Heart right ventricle (tissue), 16 donors: ENCODE results near the gene GPI. TPM values are rescaled to one million over a fixed set of nuclear protein-coding genes. Genes with fewer than 3 reads are reported as not detected.

Experiments used
- ATAC-seq, 8 donors: fragments of 200-7000 bp; cut with Tn5 transposase; one replicate each; pipeline ENCODE4 v1.9.1; 2020; ENCODE audit warnings: mild to moderate bottlenecking in 8 of 8, moderate library complexity in 8 of 8, moderate number of reproducible peaks in 1 of 8
- DNase-seq, 2 donors: peaks; one replicate each; pipeline ENCODE4 v3.0.0-alpha.2; 2020
- H3K27ac ChIP-seq, 10 donors: fragments of 200-600 bp; sonication (generic) in 2 of 10; one replicate each; pipeline versions ENCODE4 v1.5.0 to v1.8.0; 2020 to 2022; ENCODE audit warnings: mild to moderate bottlenecking in 3 of 10
- H3K27me3 ChIP-seq, 7 donors: fragments of 200-600 bp; one replicate each; pipeline ENCODE4 v1.8.0; 2021 to 2022; ENCODE audit warnings: mild to moderate bottlenecking in 2 of 7
- H3K36me3 ChIP-seq, 9 donors: fragments of 200-600 bp; sonication (generic) in 1 of 9; one replicate each; pipeline versions ENCODE4 v1.5.0 to v1.8.0; 2020 to 2022; ENCODE audit warnings: mild to moderate bottlenecking in 2 of 9
- H3K4me1 ChIP-seq, 9 donors: fragments of 200-600 bp; sonication (generic) in 1 of 9; one replicate each; pipeline versions ENCODE4 v1.5.0 to v1.8.0; 2020 to 2022; ENCODE audit warnings: mild to moderate bottlenecking in 4 of 9
- H3K4me3 ChIP-seq, 10 donors: fragments of 200-600 bp; sonication (generic) in 2 of 10; one replicate each; pipeline versions ENCODE4 v1.5.0 to v1.8.0; 2020 to 2022; ENCODE audit warnings: mild to moderate bottlenecking in 7 of 10, moderate library complexity in 2 of 10
- H3K9me3 ChIP-seq, 11 donors: fragments of 200-600 bp in 10 of 11; sonication (generic) in 2 of 11; one replicate each; pipeline versions ENCODE4 v1.5.0 to v1.8.0; 2013 to 2022; ENCODE audit warnings: mild to moderate bottlenecking in 2 of 11, control low read depth in 1 of 11, moderate library complexity in 1 of 11
- CTCF ChIP-seq, 9 donors: fragments of 200-600 bp; sonication (generic) in 2 of 9; IDR thresholded peaks; one replicate each; pipeline versions ENCODE4 v1.5.0 to v1.8.0; 2021 to 2022; ENCODE audit warnings: antibody characterized with exemption in 9 of 9, mild to moderate bottlenecking in 5 of 9, moderate library complexity in 1 of 9
- WGBS, 2 donors: extraction: QIAGEN DNeasy Blood & Tissue Kit; methylation state at CpG; one replicate each; pipeline ENCODE4 v1.1.7; 2013; ENCODE audit warnings: inconsistent platforms in 1 of 2; 5-methylcytosine and 5-hydroxymethylcytosine counted together
- intact Hi-C, 10 donors: fragments of 100-400 bp; cut with DNase I; formaldehyde crosslinking; loops; one replicate each; pipeline versions ENCODE4 v1.11.1 to v1.14.2; 2022
- polyA plus RNA-seq, 2 donors: library from polyadenylated mRNA; stranded (reverse); fragments of 200-250 nt; gene quantifications; one replicate each; pipeline ENCODE4 v1.2.3, GENCODE V29; 2013
- total RNA-seq, 10 donors: library from RNA; stranded (reverse); fragmentation: NEBNext Ultra II Directional in 3 of 10; extraction: Animal tissue kit (Norgen Biotek cat#: 25700) in 3 of 10; gene quantifications; one replicate each; pipeline versions ENCODE4 v1.2.1 to v1.2.4, GENCODE V29; 2021 to 2023
- donor health status: Arrhythmogenic right ventricular cardiomyopathy.
- donor health status: ischemic (EF 13 %, LVEDD 7.1; RV severe dilation, severe dysfunction).
- donor health status: healthy with polysubstance abuse.
- donor health status: DM: no; HTN: yes; CAD: no.
- donor health status: DM: no; HTN: no; CAD: no.
- donor health status: ischemic (EF 25% LVEDD 6.9; RV normal size, moderate dysfunction).
- donor health status: ischemic (EF 25% LVEDD 5.7; RV mildly dilated, moderate dysfunction).
- donor health status: healthy.
- donor health status: DM: yes; HTN: yes; CAD: no.
- donor health status: Ischemic cardiomyopathy.
- donor health status: ischemic (EF 35%, LVEDD 5.7; RV mildly dilated, moderate dysfunction).
- donor health status: nonischemic (EF 11% LVEDD 7.7; RV severe dilation, severe dysfunction).
- donor health status: DM: yes; HTN: yes; CAD: no.
- donor health status: PGD.
- donor health status: ischemic (EF 29% LVEDD 5.4; RV normal size, mild dysfunction).
- donor health status: nonischemic (EF 23%, LVEDD 6.1; RV moderate dilation, normal function).

Gene GPI
- total and polyA plus RNA-seq, 12 donors: 178 to 711 (median 558) TPM

DNA sequence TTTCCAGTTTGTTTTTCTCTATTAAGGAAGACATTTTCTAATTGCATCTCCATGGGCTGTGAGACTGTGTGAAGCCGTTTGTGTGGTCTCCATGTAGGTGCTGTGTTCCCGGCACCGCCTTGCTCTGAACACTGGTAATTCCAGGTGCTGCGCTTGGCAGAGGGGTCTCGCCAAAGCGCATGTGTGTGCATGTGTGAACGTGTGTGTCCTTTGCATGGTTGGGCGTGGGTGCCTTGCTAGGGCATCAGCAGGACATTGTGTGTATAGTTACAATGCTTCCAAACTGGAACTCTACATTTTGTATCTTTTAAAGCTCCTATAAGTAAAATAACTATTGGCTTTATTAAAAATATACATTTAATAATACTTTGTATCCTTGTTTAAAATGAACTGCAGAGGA, 9.8 kb upstream of the GPI start:
- no peak for ATAC-seq
- Histone ChIP-seq H3K9me3 (no peaks in the 10 kb centered on the region), H3K27me3 (no peaks in the 10 kb centered on the region), H3K27ac (no peak overlapping the region), H3K36me3 (peaks cover 0 to 59% (median 30%) of the 10 kb centered on the region in 9 donors), H3K4me3 (no peak overlapping the region), H3K4me1 (peaks cover 4 to 19% (median 13%) of the 10 kb centered on the region in 9 donors)
- intact Hi-C loops: loop anchor here in 1 of 10 donors (10.0 kb wide), 1 partner anchor 960 kb away; no protein-coding TSS in a partner anchor
- no peak for TF ChIP-seq CTCF (IDR thresholded peaks at IDR 0.05)
- WGBS, 2 donors: 95% methylated on average over 8 of the region's 8 CpGs
- DNase-seq: no peak

DNA sequence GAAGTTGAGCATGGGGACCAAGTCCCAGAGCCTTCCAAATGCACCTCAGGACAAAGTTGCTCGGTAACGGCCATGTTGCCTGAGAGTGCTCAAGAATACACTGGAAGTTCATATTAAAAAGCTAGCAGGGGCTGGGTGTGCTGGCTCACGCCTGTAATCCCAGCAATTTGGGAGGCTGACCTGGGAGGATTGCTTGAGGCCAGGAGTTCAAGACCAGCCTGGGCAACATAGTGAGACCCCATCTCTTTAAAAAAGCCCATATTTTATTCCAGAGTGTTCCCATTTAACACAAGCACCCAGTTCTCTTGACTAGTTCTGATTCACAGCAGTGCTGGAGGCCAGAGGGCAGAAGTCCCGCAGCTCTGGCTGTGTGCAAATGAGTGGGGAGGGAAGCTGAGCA, 8.1 kb upstream of the GPI start:
- Histone ChIP-seq H3K4me3 (no peak overlapping the region), H3K9me3 (no peaks in the 10 kb centered on the region), H3K36me3 (peaks cover 0 to 42% (median 24%) of the 10 kb centered on the region in 9 donors), H3K4me1 (peaks cover 4 to 19% (median 13%) of the 10 kb centered on the region in 9 donors), H3K27ac (no peak overlapping the region), H3K27me3 (no peaks in the 10 kb centered on the region)
- DNase-seq: no peak
- WGBS, 2 donors: 92 to 94% methylated on average over 4 of the region's 4 CpGs
- intact Hi-C loops: loop anchor here in 1 of 10 donors (10.0 kb wide), 1 partner anchor 962 kb away; no protein-coding TSS in a partner anchor
- no peak for TF ChIP-seq CTCF (IDR thresholded peaks at IDR 0.05)
- no peak for ATAC-seq

DNA sequence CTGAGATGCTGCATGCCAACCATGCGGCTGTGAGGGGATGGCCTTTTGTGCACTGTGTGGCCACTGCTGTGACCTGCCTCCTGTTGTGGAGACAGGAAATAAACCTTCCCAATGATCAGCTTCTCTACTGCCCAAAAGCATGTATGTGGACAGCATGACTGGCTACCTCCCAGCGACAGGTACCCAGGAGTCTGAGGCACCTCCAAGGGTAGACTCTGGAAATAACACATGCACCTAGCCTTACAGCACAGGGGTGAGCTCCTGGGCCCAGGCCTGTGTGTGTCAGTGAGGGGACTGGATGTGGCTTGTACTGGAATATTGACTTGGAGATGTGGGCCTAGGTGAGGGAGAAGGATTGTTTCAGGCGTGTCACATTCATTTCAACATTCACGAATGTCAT, 7.6 kb upstream of the GPI start:
- no peak for ATAC-seq
- Histone ChIP-seq H3K36me3 (peaks cover 0 to 37% (median 21%) of the 10 kb centered on the region in 9 donors), H3K27me3 (no peaks in the 10 kb centered on the region), H3K9me3 (no peaks in the 10 kb centered on the region), H3K27ac (no peak overlapping the region), H3K4me3 (no peak overlapping the region), H3K4me1 (peaks cover 4 to 19% (median 13%) of the 10 kb centered on the region in 9 donors)
- 94 to 95% methylated on average over 4 of the region's 4 CpGs for WGBS, 2 donors
- intact Hi-C loops: loop anchor here in 1 of 10 donors (10.0 kb wide), 1 partner anchor 963 kb away; no protein-coding TSS in a partner anchor
- TF ChIP-seq CTCF (IDR thresholded peaks at IDR 0.05): no peak
- DNase-seq: no peak

DNA sequence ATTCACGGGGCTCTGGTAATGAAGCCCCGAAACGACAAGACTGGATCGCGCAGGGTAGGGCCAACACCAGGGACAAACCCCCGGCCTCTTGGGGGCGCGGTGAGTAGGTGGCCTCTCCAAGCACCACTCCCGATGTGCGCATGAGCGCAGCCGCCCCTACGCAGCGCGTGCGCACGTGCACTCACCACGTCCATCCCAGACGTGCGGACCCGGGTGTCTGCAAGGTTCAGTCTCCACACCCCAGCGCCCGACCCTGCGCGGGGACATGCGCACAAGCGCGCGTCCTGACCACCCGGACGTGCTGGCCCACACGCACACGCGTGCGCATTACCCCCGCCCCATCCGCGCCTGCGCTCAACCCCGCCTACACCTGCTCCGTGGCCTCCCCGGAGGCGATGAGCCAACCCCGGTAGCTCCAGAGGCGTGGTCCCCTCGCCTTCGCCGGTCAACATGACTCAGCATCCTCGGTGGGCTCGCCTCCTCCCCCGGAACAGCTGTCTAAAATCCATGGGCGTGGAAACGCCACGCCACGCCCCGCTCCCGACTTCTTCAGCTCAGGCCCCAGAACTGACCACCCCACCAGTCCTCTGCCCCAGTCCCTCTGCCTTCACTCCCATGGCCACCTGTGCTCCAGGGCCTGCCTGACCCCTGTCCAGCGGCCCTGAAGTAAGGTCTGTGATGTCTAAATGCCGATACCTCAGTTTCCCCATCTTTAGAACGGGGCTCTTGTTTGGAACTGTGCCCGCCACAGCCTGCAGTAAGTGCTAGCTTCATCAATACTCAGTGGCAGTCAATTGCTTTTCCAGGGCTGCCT, 5.6 kb upstream of the GPI start:
- intact Hi-C loops: loop anchor here in 2 of 10 donors (2.0 to 10.0 kb wide), 2 partner anchors 69 to 965 kb away; partner anchors contain the start of gene UBA2 (in 1 of the 2)
- H3K4me1 ChIP-seq: peaks cover 4 to 22% (median 13%) of the 10 kb centered on the region in 9 donors
- peak overlapping the region in 9 of 10 donors; percentile 32 to 64 (median 54) for H3K4me3 ChIP-seq
- no peaks in the 10 kb centered on the region for H3K9me3 ChIP-seq
- H3K27ac ChIP-seq: peak overlapping the region; percentile 67 to 87 (median 80)
- no peaks in the 10 kb centered on the region for H3K27me3 ChIP-seq
- H3K36me3 ChIP-seq: peaks cover 0 to 17% (median 8%) of the 10 kb centered on the region in 9 donors
- ATAC-seq (peak; percentile 96 to 98 (median 96)), DNase-seq (peak; percentile 92 to 97)
- peak; percentile 11 to 74 (median 51) for TF ChIP-seq CTCF (IDR thresholded peaks at IDR 0.05)
- 4 to 5% methylated on average over 61 of the region's 61 CpGs for WGBS, 2 donors
